ENCODE measurements around the gene ATP1A2.

- TF ChIP-seq CTCF (IDR thresholded peaks at IDR 0.05) (peak in 6 of 7 experiments; percentile 18 to 96 (median 89)), POLR2AphosphoS5 (IDR thresholded peaks at IDR 0.05) (peak in 2 of 3 donors; percentile 40 to 72), EP300 (IDR thresholded peaks at IDR 0.05) (no peak), POLR2A (IDR thresholded peaks at IDR 0.05) (no peak)
Measured at GRCh38 chr1:160101037-160101716, 14.4 kb upstream of the ATP1A2 start.
